AG04449 (cell line): ENCODE measurements around the gene SLC25A19.

Experiments used
- CTCF ChIA-PET: fragments of 350-600 bp; formaldehyde crosslinking; extraction: SDS; loops from one replicate; lab custom pipeline; 2021; ENCODE audit warnings: antibody characterized with exemption; lab: Yijun Ruan, JAX
- POLR2A ChIA-PET: fragments of 400-600, 350-600 bp; formaldehyde crosslinking; extraction: SDS; loops from one replicate; lab custom pipeline; 2020; ENCODE audit warnings: antibody characterized with exemption, inconsistent platforms; lab: Yijun Ruan, JAX
- DNase-seq: peaks from one replicate; pipeline ENCODE4 v3.0.0-alpha.2; 2010; ENCODE audit warnings: low read depth, low spot score
- H3K4me3 ChIP-seq: 2 replicates; pipeline ENCODE4 v1.5.1; 2011; ENCODE audit warnings: low read depth, mild to moderate bottlenecking, control low read depth, low read length
- TF ChIP-seq, protein P1 (sequence below): IDR thresholded peaks from one replicate; pipeline ENCODE4 v1.5.1; 2011; ENCODE audit warnings: mild to moderate bottlenecking, moderate library complexity, low read length, control low read depth, inconsistent platforms; ENCODE audit not compliant: insufficient read depth; ENCODE audit errors: missing control alignments

The SLC25A19 gene

GRCh38 chr17:75232786-75233185 is 56.4 kb downstream of the SLC25A19 start:
- POLR2A ChIA-PET = no interaction called here
- no peak for DNase-seq
- no peak overlapping the region for H3K4me3 ChIP-seq
- TF ChIP-seq, protein P1, sequence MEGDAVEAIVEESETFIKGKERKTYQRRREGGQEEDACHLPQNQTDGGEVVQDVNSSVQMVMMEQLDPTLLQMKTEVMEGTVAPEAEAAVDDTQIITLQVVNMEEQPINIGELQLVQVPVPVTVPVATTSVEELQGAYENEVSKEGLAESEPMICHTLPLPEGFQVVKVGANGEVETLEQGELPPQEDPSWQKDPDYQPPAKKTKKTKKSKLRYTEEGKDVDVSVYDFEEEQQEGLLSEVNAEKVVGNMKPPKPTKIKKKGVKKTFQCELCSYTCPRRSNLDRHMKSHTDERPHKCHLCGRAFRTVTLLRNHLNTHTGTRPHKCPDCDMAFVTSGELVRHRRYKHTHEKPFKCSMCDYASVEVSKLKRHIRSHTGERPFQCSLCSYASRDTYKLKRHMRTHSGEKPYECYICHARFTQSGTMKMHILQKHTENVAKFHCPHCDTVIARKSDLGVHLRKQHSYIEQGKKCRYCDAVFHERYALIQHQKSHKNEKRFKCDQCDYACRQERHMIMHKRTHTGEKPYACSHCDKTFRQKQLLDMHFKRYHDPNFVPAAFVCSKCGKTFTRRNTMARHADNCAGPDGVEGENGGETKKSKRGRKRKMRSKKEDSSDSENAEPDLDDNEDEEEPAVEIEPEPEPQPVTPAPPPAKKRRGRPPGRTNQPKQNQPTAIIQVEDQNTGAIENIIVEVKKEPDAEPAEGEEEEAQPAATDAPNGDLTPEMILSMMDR = no peak
- CTCF ChIA-PET = interaction anchor here (1.0 to 4.9 kb wide), 3 partner anchors 7 to 119 kb away, joined by 3 to 47 read pairs (median 20); no protein-coding TSS in a partner anchor

- POLR2A ChIA-PET = interaction anchor here (0.6 kb wide), 1 partner anchor 30 kb away, joined by 3 read pairs; no protein-coding TSS in a partner anchor
- TF ChIP-seq, protein P1 = no peak
- H3K4me3 ChIP-seq = no peak overlapping the region
- CTCF ChIA-PET = interaction anchor here (1.0 to 4.9 kb wide), 5 partner anchors 8 to 118 kb away, joined by 3 to 47 read pairs (median 14); no protein-coding TSS in a partner anchor
- DNase-seq = no peak
Observed at GRCh38 chr17:75231741-75232464, 57.3 kb downstream of the SLC25A19 start.

- CTCF ChIA-PET = interaction anchor here (1.1 to 4.9 kb wide), 5 partner anchors 9 to 117 kb away, joined by 3 to 47 read pairs (median 14); partner anchors contain the start of gene NUP85
- DNase-seq = no peak
- no peak overlapping the region for H3K4me3 ChIP-seq
- TF ChIP-seq, protein P1 = no peak
- POLR2A ChIA-PET = interaction anchor here (0.6 kb wide), 1 partner anchor 14 kb away, joined by 3 read pairs; no protein-coding TSS in a partner anchor
Observed at GRCh38 chr17:75231071-75231470, 58.2 kb downstream of the SLC25A19 start.

GRCh38 chr17:75228847-75229246 is 60.4 kb downstream of the SLC25A19 start:
- no peak for DNase-seq
- CTCF ChIA-PET = interaction anchor here (1.1 to 4.9 kb wide), 4 partner anchors 9 to 184 kb away, joined by 5 to 47 read pairs (median 13); no protein-coding TSS in a partner anchor
- H3K4me3 ChIP-seq = no peak overlapping the region
- POLR2A ChIA-PET = interaction anchor here (1.1 kb wide), 1 partner anchor 10 kb away, joined by 3 read pairs; no protein-coding TSS in a partner anchor
- TF ChIP-seq, protein P1 = no peak

- no peak overlapping the region for H3K4me3 ChIP-seq
- ChIA-PET CTCF (interaction anchor here (1.7 to 4.9 kb wide), 3 partner anchors 12 to 184 kb away, joined by 5 to 47 read pairs (median 20); no protein-coding TSS in a partner anchor), POLR2A (no interaction called here)
- no peak for DNase-seq
- TF ChIP-seq, protein P1 = no peak
Observed at GRCh38 chr17:75228305-75228704, 60.9 kb downstream of the SLC25A19 start.

GRCh38 chr17:75227729-75228128 is 61.5 kb downstream of the SLC25A19 start:
- ChIA-PET POLR2A (no interaction called here), CTCF (no interaction called here)
- H3K4me3 ChIP-seq = no peak overlapping the region

More at GRCh38 chr17:75227729-75228128, 61.5 kb downstream of the SLC25A19 start:
- TF ChIP-seq, protein P1 = no peak
- DNase-seq = no peak
